Peyer's patch (tissue), 4 donors: ENCODE results near the gene LTB4R.

Experiments used
- POLR2A ChIP-seq, 2 donors: fragments of 450-650 bp; IDR thresholded peaks; one replicate each; pipeline ENCODE4 v1.5.1; 2017; ENCODE audit warnings: antibody characterized with exemption in 2 of 2, mild to moderate bottlenecking in 2 of 2, moderate library complexity in 2 of 2
- TF ChIP-seq, protein P1 (sequence below), 6 experiments: fragments of 450-650 bp in 4 of 6; fragments of 200-600 bp in 2 of 6; sonication (generic) in 1 of 6; IDR thresholded peaks; one replicate each; pipeline ENCODE4 v1.5.1; 2017 to 2019; ENCODE audit warnings: antibody characterized with exemption in 6 of 6, mild to moderate bottlenecking in 3 of 6, moderate library complexity in 1 of 6

DNA sequence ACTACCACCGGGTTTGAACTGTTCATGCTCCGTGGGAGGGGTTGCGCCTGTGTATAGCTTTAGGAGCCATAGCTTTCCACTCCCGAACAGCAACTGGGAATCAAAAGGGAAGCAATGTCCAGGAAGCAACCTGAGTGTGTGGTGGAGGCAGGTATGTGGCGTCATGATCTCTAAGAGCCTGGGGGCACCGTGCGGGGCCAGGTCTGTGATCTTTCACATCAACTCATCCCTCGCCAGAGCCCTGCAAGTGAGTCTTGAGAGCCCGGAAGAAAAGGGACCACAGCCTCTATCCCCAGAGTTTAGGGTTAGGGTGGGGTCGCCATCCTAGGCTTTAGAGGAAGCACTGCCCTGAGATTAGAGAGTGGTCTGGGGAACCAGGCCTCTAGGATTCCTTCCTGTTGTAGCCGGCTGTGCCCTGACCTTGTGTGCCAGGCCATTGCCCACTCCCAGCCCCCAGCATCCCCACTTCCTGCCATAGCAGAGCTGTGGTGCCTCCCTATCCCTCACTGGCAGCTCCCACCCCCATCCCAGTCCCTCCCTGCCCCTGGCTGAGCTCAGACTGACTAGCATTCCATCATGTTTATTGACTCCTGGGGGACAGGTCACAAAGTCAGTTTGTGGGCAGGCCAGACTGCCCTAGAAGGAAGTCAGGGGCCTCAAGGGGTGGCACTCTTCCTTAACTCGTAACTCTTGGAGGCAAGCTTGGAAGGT is 24.3 kb downstream of the LTB4R start:
- TF ChIP-seq, protein P1, sequence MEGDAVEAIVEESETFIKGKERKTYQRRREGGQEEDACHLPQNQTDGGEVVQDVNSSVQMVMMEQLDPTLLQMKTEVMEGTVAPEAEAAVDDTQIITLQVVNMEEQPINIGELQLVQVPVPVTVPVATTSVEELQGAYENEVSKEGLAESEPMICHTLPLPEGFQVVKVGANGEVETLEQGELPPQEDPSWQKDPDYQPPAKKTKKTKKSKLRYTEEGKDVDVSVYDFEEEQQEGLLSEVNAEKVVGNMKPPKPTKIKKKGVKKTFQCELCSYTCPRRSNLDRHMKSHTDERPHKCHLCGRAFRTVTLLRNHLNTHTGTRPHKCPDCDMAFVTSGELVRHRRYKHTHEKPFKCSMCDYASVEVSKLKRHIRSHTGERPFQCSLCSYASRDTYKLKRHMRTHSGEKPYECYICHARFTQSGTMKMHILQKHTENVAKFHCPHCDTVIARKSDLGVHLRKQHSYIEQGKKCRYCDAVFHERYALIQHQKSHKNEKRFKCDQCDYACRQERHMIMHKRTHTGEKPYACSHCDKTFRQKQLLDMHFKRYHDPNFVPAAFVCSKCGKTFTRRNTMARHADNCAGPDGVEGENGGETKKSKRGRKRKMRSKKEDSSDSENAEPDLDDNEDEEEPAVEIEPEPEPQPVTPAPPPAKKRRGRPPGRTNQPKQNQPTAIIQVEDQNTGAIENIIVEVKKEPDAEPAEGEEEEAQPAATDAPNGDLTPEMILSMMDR (IDR thresholded peaks at IDR 0.05) = no peak
- no peak for TF ChIP-seq POLR2A (IDR thresholded peaks at IDR 0.05)
